Glutamatergic neuron (in vitro differentiated cells): ENCODE results near the gene GRID1. TPM values are rescaled to one million over a fixed set of nuclear protein-coding genes. Genes with fewer than 3 reads are reported as not detected.

Experiments
- DNase-seq: peaks from one replicate; pipeline ENCODE4 v3.0.0; 2022
- H3K27ac Mint-ChIP-seq: one replicate; pipeline ENCODE4 v1.8.0; 2020; ENCODE audit warnings: mild to moderate bottlenecking, mixed read lengths, inconsistent platforms; ENCODE audit not compliant: unreplicated experiment
- H3K27me3 Mint-ChIP-seq: one replicate; pipeline ENCODE4 v1.8.0; 2020; ENCODE audit warnings: mild to moderate bottlenecking, moderate library complexity, mixed read lengths, inconsistent platforms; ENCODE audit not compliant: unreplicated experiment
- H3K36me3 Mint-ChIP-seq: one replicate; pipeline ENCODE4 v1.8.0; 2020; ENCODE audit warnings: mild to moderate bottlenecking, mixed read lengths, inconsistent platforms; ENCODE audit not compliant: unreplicated experiment
- H3K4me1 Mint-ChIP-seq: one replicate; pipeline ENCODE4 v1.8.0; 2020; ENCODE audit warnings: mild to moderate bottlenecking, low read depth, mixed read lengths, inconsistent platforms; ENCODE audit not compliant: unreplicated experiment
- H3K4me3 Mint-ChIP-seq: one replicate; pipeline ENCODE4 v1.8.0; 2020; ENCODE audit warnings: mild to moderate bottlenecking, mixed read lengths, inconsistent platforms; ENCODE audit not compliant: unreplicated experiment
- H3K9me3 Mint-ChIP-seq: one replicate; pipeline ENCODE4 v1.8.0; 2020; ENCODE audit warnings: mild to moderate bottlenecking, moderate library complexity, mixed read lengths, inconsistent platforms; ENCODE audit not compliant: unreplicated experiment
- total RNA-seq: library from RNA; stranded (reverse); fragmentation: NEBNext Ultra II Directional; extraction: Animal tissue kit (Norgen Biotek cat#: 25700); gene quantifications from one replicate; pipeline ENCODE4 v1.2.1, GENCODE V29; 2021; ENCODE audit not compliant: unreplicated experiment
- TF ChIP-seq, protein P1 (sequence below): fragments of 200-600 bp; sonication (generic); IDR thresholded peaks from one replicate; pipeline ENCODE4 v1.5.0; 2021; ENCODE audit not compliant: partially characterized antibody, unreplicated experiment

The GRID1 gene
- total RNA-seq, 1 donor from 2014 or later = 8.0 TPM

DNA sequence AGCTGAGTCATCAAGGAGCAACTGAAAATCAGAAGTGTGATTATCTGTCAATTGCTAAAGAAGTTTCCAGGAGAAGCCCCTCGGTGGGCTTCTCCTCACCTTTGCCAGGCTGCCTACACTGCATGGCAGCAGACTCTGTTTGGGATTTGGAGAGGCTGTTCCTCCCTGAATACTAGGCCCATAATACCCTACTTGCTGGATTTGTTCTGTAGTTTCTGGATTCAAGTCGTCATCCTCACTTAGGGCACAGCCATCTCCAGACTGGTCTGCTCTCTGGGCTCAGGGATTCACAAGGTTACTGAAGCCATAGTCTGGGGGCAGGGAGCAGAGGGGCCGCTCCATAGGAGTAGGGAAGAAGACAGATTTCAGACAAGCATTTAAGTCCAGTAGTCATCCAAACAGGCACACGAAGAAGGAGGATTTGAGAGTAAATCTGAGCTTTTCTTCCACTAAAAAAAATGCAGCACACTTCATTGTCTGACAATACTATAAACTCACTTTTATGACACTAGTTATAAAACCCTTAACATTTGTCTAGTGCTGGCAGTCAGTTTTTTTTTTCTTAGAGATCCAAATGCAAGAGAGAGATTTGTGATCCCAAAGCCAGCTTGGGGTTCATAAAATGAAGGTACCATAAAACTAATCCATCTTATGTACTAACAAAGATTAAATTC, 723.3 kb downstream of the GRID1 start:
- no peak overlapping the region for H3K4me3 Mint-ChIP-seq
- H3K27ac Mint-ChIP-seq = no peak overlapping the region
- no peaks in the 10 kb centered on the region for H3K36me3 Mint-ChIP-seq
- no peaks in the 10 kb centered on the region for H3K27me3 Mint-ChIP-seq
- TF ChIP-seq, protein P1, sequence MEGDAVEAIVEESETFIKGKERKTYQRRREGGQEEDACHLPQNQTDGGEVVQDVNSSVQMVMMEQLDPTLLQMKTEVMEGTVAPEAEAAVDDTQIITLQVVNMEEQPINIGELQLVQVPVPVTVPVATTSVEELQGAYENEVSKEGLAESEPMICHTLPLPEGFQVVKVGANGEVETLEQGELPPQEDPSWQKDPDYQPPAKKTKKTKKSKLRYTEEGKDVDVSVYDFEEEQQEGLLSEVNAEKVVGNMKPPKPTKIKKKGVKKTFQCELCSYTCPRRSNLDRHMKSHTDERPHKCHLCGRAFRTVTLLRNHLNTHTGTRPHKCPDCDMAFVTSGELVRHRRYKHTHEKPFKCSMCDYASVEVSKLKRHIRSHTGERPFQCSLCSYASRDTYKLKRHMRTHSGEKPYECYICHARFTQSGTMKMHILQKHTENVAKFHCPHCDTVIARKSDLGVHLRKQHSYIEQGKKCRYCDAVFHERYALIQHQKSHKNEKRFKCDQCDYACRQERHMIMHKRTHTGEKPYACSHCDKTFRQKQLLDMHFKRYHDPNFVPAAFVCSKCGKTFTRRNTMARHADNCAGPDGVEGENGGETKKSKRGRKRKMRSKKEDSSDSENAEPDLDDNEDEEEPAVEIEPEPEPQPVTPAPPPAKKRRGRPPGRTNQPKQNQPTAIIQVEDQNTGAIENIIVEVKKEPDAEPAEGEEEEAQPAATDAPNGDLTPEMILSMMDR = no peak
- no peaks in the 10 kb centered on the region for H3K4me1 Mint-ChIP-seq
- no peak for DNase-seq
- no peaks in the 10 kb centered on the region for H3K9me3 Mint-ChIP-seq

DNA sequence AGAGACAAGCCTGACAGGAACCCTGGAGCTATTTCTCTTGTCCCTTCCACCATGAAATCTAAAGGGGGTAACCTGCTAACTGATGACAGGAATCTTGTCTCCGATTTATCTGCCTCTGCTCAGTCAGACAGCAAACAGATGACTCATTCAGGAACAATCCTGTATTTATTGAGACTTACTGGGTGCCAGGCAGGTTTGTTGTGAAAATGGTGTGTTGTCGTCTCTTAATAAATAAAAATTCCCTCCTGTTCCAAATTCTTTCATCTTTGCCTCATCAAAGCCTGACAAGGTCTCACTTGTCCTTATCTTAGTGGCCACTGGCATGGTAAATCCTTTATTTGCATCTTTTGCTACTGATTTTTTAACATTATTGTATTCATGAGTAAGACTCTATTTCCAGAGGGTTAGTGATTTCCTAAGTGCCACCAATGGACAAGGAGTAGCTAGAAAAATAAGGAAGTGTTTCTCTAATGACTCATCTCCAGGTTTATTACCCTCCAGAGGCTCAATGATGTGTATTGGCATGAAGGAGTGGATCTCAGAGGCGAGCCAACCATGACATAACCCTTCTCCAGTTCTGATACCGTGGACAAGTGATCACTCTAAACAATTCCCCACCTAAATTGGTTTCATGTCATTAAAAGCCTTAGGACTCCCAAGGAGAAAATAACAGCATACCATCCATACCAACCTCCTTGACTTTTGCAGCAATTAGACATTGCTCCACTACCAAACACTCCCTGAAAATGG, 724.0 kb downstream of the GRID1 start:
- Mint-ChIP-seq H3K9me3 (no peaks in the 10 kb centered on the region), H3K4me3 (no peak overlapping the region), H3K27me3 (no peaks in the 10 kb centered on the region), H3K27ac (no peak overlapping the region), H3K4me1 (no peaks in the 10 kb centered on the region), H3K36me3 (no peaks in the 10 kb centered on the region)
- no peak for DNase-seq
- TF ChIP-seq, protein P1 = no peak

- Mint-ChIP-seq H3K9me3 (no peaks in the 10 kb centered on the region), H3K27ac (no peak overlapping the region), H3K4me1 (no peaks in the 10 kb centered on the region), H3K36me3 (no peaks in the 10 kb centered on the region), H3K4me3 (no peak overlapping the region), H3K27me3 (no peaks in the 10 kb centered on the region)
- TF ChIP-seq, protein P1 = no peak
- DNase-seq = no peak
These were observed 724.5 kb downstream of the GRID1 start for GRCh38 chr10:85642082-85642420.

DNA sequence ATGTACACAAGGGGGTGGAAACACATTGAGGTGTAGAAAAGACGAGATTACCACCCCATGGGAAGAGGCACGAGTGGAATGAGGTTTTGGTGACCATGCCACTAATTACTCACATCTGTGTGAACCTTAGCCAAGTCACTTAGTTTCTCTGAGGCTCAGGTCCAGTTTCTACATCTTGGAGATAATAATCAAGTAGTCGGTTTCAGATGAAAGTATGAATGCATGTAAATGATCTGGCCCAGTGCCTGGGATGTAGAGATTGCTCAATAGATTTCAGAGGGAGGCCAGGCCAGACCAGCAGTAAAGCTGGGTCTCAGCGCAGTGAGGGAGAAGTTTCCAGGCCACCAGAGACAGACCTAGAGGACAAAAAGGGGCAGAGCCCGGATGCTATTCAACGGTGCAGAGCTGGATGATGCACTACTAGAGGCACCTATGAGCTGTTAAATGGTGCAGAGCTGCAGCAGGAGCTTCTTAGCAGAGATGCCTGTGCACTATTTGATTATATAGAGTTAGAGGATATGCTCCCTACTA, 725.1 kb downstream of the GRID1 start:
- H3K27ac Mint-ChIP-seq = no peak overlapping the region
- TF ChIP-seq, protein P1 = no peak
- no peaks in the 10 kb centered on the region for H3K9me3 Mint-ChIP-seq
- no peaks in the 10 kb centered on the region for H3K27me3 Mint-ChIP-seq
- H3K4me3 Mint-ChIP-seq = no peak overlapping the region
- H3K36me3 Mint-ChIP-seq = no peaks in the 10 kb centered on the region
- no peaks in the 10 kb centered on the region for H3K4me1 Mint-ChIP-seq
- no peak for DNase-seq

GRCh38 chr10:85638797-85639196, 727.8 kb downstream of the GRID1 start:
- DNase-seq = no peak
- H3K36me3 Mint-ChIP-seq = no peaks in the 10 kb centered on the region
- no peaks in the 10 kb centered on the region for H3K4me1 Mint-ChIP-seq
- TF ChIP-seq, protein P1 = no peak
- H3K27me3 Mint-ChIP-seq = no peaks in the 10 kb centered on the region
- H3K4me3 Mint-ChIP-seq = no peak overlapping the region
- no peaks in the 10 kb centered on the region for H3K9me3 Mint-ChIP-seq
- no peak overlapping the region for H3K27ac Mint-ChIP-seq
